WERI-Rb-1 (cell line): ENCODE results near the gene CHI3L1.
A peak's percentile ranks its signal among the peaks of the same experiment; 100 is the strongest.

Source experiments
- DNase-seq: peaks from one replicate; pipeline ENCODE4 v3.0.0-alpha.2; 2020
- H3K27ac ChIP-seq: fragments of 250-450 bp; sonication (Bioruptor Pico); 2 replicates; pipeline ENCODE4 v1.5.1; 2020; ENCODE audit warnings: mild to moderate bottlenecking, moderate library complexity
- H3K27me3 ChIP-seq: fragments of 250-450 bp; sonication (Bioruptor Pico); 2 replicates; pipeline ENCODE4 v1.5.1; 2021; ENCODE audit warnings: mild to moderate bottlenecking, low read depth, moderate library complexity; ENCODE audit not compliant: insufficient read depth, severe bottlenecking
- H3K36me3 ChIP-seq: fragments of 250-450 bp; sonication (Bioruptor Pico); 2 replicates; pipeline ENCODE4 v1.5.1; 2020; ENCODE audit warnings: mild to moderate bottlenecking, moderate library complexity
- H3K4me3 ChIP-seq: 2 replicates; pipeline ENCODE4 v1.5.1; 2011; ENCODE audit warnings: low read depth, mild to moderate bottlenecking, control low read depth, low read length
- H3K9me3 ChIP-seq: fragments of 250-450 bp; sonication (Bioruptor Pico); 2 replicates; pipeline ENCODE4 v1.5.1; 2021; ENCODE audit warnings: mild to moderate bottlenecking, moderate library complexity; ENCODE audit not compliant: severe bottlenecking
- TF ChIP-seq, protein P1 (sequence below): IDR thresholded peaks from 2 replicates; pipeline ENCODE4 v1.5.1; 2011; ENCODE audit warnings: low read depth, mild to moderate bottlenecking, control low read depth, inconsistent platforms, low read length

Gene CHI3L1

DNA sequence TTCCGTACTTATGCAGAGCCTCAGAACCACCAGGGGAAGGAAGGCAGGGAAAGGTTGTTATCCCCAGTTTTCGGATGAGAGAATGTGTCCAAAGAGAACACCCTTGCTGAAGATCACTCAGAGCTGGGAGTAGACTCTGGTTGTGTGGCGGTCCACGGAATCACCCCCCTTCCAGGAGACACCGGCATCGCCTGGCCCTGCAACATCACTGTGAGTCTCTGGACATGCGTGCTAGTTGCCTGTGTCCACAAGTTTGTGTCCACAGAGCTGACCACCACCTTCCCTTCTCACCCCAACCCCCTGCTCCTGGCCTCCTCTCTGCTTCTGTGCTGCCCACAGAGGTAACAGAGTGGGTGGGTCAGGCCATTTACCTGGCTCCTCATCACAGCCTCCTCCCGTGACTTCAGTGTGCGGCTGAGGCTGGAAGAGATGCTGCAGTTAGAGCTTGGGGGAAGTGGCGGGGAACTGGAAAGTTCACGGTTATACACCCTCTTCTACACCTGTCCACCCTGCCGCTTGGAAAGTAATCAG is 18.2 kb downstream of the CHI3L1 start:
- Histone ChIP-seq H3K27me3 (no peaks in the 10 kb centered on the region), H3K27ac (no peak overlapping the region), H3K4me3 (no peak overlapping the region), H3K36me3 (peaks cover 25% of the 10 kb centered on the region), H3K9me3 (no peaks in the 10 kb centered on the region)
- DNase-seq, result no peak
- TF ChIP-seq, protein P1, sequence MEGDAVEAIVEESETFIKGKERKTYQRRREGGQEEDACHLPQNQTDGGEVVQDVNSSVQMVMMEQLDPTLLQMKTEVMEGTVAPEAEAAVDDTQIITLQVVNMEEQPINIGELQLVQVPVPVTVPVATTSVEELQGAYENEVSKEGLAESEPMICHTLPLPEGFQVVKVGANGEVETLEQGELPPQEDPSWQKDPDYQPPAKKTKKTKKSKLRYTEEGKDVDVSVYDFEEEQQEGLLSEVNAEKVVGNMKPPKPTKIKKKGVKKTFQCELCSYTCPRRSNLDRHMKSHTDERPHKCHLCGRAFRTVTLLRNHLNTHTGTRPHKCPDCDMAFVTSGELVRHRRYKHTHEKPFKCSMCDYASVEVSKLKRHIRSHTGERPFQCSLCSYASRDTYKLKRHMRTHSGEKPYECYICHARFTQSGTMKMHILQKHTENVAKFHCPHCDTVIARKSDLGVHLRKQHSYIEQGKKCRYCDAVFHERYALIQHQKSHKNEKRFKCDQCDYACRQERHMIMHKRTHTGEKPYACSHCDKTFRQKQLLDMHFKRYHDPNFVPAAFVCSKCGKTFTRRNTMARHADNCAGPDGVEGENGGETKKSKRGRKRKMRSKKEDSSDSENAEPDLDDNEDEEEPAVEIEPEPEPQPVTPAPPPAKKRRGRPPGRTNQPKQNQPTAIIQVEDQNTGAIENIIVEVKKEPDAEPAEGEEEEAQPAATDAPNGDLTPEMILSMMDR, result no peak

DNA sequence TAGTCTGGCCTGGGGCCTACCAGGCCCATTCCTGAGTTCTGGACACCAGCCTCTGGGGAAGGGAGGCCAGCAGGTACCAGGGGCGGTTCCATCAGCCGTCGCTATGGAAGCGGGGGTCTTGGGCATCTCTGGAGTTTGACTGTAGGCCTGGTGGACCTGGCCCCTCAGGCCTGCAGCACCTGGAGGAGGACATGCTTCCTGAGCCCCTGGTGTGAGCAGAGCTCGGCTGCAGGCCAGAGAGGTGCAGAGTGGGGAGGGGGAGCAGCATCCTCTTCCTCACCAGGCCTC is 18.6 kb downstream of the CHI3L1 start:
- Histone ChIP-seq H3K4me3 (no peak overlapping the region), H3K36me3 (peaks cover 25% of the 10 kb centered on the region), H3K9me3 (no peaks in the 10 kb centered on the region), H3K27me3 (no peaks in the 10 kb centered on the region), H3K27ac (no peak overlapping the region)
- no peak for DNase-seq
- TF ChIP-seq, protein P1, result no peak

DNA sequence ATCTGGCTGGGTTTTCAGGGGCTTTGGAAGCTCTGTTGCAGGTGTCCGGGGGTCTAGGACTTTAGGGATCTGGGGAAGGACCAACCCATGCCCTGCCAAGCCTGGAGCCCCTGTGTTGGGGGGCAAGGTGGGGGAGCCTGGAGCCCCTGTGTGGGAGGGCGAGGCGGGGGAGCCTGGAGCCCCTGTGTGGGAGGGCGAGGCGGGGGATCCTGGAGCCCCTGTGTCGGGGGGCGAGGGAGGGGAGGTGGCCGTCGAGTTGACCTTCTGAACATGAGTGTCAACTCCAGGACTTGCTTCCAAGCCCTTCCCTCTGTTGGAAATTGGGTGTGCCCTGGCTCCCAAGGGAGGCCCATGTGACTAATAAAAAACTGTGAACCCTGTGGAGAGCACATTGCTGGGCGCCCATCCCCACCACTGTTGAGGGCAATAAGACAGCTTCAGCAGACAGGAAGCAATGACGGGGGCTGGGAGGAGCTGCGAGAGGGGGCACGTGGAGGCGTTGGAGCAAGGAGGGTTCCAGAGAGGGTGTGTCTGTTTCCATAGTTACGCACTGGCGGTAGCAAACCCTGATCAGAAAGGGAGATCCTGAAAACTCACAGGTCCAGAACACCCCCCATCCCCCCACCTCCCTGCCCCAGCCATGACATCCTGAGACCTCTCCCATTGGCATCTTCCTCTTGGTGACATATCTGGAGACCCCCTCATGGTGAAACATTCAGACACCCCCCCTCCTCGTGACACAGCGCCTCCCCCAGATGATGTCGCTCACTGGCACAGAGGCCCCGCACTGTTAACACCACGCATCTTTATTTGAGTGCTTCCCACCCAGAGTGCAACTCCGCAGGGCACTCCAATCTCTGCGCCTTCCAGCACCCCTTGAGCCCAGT is 19.2 kb downstream of the CHI3L1 start:
- Histone ChIP-seq H3K36me3 (peaks cover 25% of the 10 kb centered on the region), H3K9me3 (no peaks in the 10 kb centered on the region), H3K27ac (peak overlapping the region; percentile 42), H3K4me3 (no peak overlapping the region), H3K27me3 (no peaks in the 10 kb centered on the region)
- TF ChIP-seq, protein P1, result no peak
- no peak for DNase-seq

DNA sequence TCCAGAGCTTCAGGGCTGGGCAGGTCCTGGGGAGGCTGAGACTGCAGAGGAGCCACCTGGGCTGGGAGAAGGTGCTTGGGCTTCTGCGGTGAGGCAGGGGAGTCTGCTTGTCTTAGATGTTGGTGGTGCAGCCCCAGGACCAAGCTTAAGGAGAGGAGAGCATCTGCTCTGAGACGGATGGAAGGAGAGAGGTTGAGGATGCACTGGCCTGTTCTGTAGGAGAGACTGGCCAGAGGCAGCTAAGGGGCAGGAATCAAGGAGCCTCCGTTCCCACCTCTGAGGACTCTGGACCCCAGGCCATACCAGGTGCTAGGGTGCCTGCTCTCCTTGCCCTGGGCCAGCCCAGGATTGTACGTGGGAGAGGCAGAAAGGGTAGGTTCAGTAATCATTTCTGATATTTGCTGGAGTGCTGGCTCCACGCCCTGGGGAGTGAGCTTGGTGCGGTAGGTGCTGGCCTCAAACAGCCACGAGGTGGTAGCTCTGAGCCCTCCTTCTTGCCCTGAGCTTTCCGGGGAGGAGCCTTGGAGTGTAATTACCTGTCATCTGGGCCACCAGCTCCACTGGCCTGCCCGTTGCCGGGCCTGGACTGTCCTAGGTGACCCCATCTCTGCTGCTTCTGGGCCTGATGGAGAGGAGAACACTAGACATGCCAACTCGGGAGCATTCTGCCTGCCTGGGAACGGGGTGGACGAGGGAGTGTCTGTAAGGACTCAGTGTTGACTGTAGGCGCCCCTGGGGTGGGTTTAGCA is 20.1 kb downstream of the CHI3L1 start:
- Histone ChIP-seq H3K27ac (peak overlapping the region; percentile 42), H3K9me3 (no peaks in the 10 kb centered on the region), H3K36me3 (peaks cover 25% of the 10 kb centered on the region), H3K27me3 (no peaks in the 10 kb centered on the region), H3K4me3 (no peak overlapping the region)
- TF ChIP-seq, protein P1, result peak; percentile 99
- DNase-seq, result peak; percentile 97

DNA sequence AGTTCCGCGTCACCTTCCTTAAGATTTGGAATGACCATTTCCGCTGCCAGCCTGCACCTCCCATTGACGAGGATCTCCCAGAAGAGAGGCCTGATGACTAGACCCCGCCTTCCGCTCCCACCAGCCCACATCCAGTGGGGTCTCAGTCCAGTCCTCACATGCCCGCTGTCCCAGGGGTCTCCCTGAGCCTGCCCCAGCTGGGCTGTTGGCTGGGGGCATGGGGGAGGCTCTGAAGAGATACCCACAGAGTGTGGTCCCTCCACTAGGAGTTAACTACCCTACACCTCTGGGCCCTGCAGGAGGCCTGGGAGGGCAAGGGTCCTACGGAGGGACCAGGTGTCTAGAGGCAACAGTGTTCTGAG is 20.7 kb downstream of the CHI3L1 start:
- H3K27ac ChIP-seq, result no peak overlapping the region; the same call in 1 of the 2 replicates
- H3K4me3 ChIP-seq, result no peak overlapping the region
- H3K27me3 ChIP-seq, result no peaks in the 10 kb centered on the region
- TF ChIP-seq, protein P1, result no peak
- no peak for DNase-seq
- H3K9me3 ChIP-seq, result no peaks in the 10 kb centered on the region
- peaks cover 25% of the 10 kb centered on the region for H3K36me3 ChIP-seq
